ENCODE data around the gene PRDM11. TPM values are rescaled to one million over a fixed set of nuclear protein-coding genes. Genes with fewer than 3 reads are reported as not detected.
"Not testable (repeated sequence)": the region's sequence is repeated elsewhere in the genome, so short reads cannot be mapped to it uniquely, and the experiment has no call there.

The PRDM11 gene
- total and polyA plus RNA-seq, 2 experiments from 2014 or later: 0.24 to 3.7 TPM

GRCh38 chr11:45246241-45246640 lies 99.8 kb downstream of the PRDM11 start:
- TF ChIP-seq EZH2phosphoT487 (IDR thresholded peaks at IDR 0.05; ENCODE audit: insufficient read depth, low read depth): no peak
- no peak for TF ChIP-seq EZH2 (IDR thresholded peaks at IDR 0.05; ENCODE audit: insufficient read depth, poor library complexity, severe bottlenecking)
- Histone ChIP-seq H3K4me1 (ENCODE audit: insufficient read depth) (no peaks in the 10 kb centered on the region), H3K9me3 (ENCODE audit: low read depth) (no peaks in the 10 kb centered on the region), H3K4me2 (ENCODE audit: unreplicated experiment) (no peak overlapping the region), H3K27ac (no peak overlapping the region), H2AFZ (no peak overlapping the region), H3K9ac (no peak overlapping the region), H3K27me3 (replicated peaks; ENCODE audit: insufficient read depth) (peaks cover 43% of the 10 kb centered on the region), H3F3A (ENCODE audit: insufficient read depth) (no peaks in the 10 kb centered on the region), H4K20me1 (ENCODE audit: insufficient read depth) (no peaks in the 10 kb centered on the region), H3K9me2 (ENCODE audit: insufficient read depth) (no peaks in the 10 kb centered on the region), H3K4me3 (no peak overlapping the region), H3K79me2 (ENCODE audit: insufficient read depth) (no peaks in the 10 kb centered on the region), H3K36me3 (ENCODE audit: low read depth) (no peaks in the 10 kb centered on the region)
- 63 to 69% methylated on average over 8 of the region's 8 CpGs for WGBS, 2 experiments (ENCODE audit: low coverage in 1 of 2, low lambda C conversion rate in 2 of 2, missing lambda C conversion rate in 2 of 2)
- in situ Hi-C loops (cut with MboI): no loop called here
- no peak for DNase-seq

GRCh38 chr11:45247433-45247832 lies 101.0 kb downstream of the PRDM11 start:
- Histone ChIP-seq H3K4me1 (ENCODE audit: insufficient read depth) (no peaks in the 10 kb centered on the region), H3F3A (ENCODE audit: insufficient read depth) (no peaks in the 10 kb centered on the region), H3K9ac (no peak overlapping the region), H3K79me2 (ENCODE audit: insufficient read depth) (no peaks in the 10 kb centered on the region), H3K4me2 (ENCODE audit: unreplicated experiment) (no peak overlapping the region), H3K27ac (no peak overlapping the region), H3K36me3 (ENCODE audit: low read depth) (no peaks in the 10 kb centered on the region), H3K9me2 (ENCODE audit: insufficient read depth) (no peaks in the 10 kb centered on the region), H3K4me3 (no peak overlapping the region), H4K20me1 (ENCODE audit: insufficient read depth) (no peaks in the 10 kb centered on the region), H3K27me3 (replicated peaks; ENCODE audit: insufficient read depth) (peaks cover 45% of the 10 kb centered on the region), H2AFZ (no peak overlapping the region), H3K9me3 (ENCODE audit: low read depth) (no peaks in the 10 kb centered on the region)
- TF ChIP-seq EZH2phosphoT487 (IDR thresholded peaks at IDR 0.05; ENCODE audit: insufficient read depth, low read depth): no peak
- TF ChIP-seq EZH2 (IDR thresholded peaks at IDR 0.05; ENCODE audit: insufficient read depth, poor library complexity, severe bottlenecking): no peak
- peak; percentile 18 for DNase-seq
- 0 to 2% methylated on average over 2 of the region's 2 CpGs for WGBS, 2 experiments (ENCODE audit: low coverage in 1 of 2, low lambda C conversion rate in 2 of 2, missing lambda C conversion rate in 2 of 2)
- in situ Hi-C loops (cut with MboI): no loop called here

- Histone ChIP-seq H3K9me3 (ENCODE audit: low read depth) (no peaks in the 10 kb centered on the region), H3K9ac (no peak overlapping the region), H3F3A (ENCODE audit: insufficient read depth) (no peaks in the 10 kb centered on the region), H3K27ac (no peak overlapping the region), H3K4me1 (ENCODE audit: insufficient read depth) (no peaks in the 10 kb centered on the region), H2AFZ (no peak overlapping the region), H3K79me2 (ENCODE audit: insufficient read depth) (no peaks in the 10 kb centered on the region), H3K9me2 (ENCODE audit: insufficient read depth) (no peaks in the 10 kb centered on the region), H4K20me1 (ENCODE audit: insufficient read depth) (no peaks in the 10 kb centered on the region), H3K4me3 (no peak overlapping the region), H3K36me3 (ENCODE audit: low read depth) (no peaks in the 10 kb centered on the region), H3K4me2 (ENCODE audit: unreplicated experiment) (no peak overlapping the region), H3K27me3 (replicated peaks; ENCODE audit: insufficient read depth) (peaks cover 42% of the 10 kb centered on the region)
- no peak for TF ChIP-seq EZH2 (IDR thresholded peaks at IDR 0.05; ENCODE audit: insufficient read depth, poor library complexity, severe bottlenecking)
- no peak for TF ChIP-seq EZH2phosphoT487 (IDR thresholded peaks at IDR 0.05; ENCODE audit: insufficient read depth, low read depth)
- 78 to 82% methylated on average over 2 of the region's 2 CpGs for WGBS, 2 experiments (ENCODE audit: low coverage in 1 of 2, low lambda C conversion rate in 2 of 2, missing lambda C conversion rate in 2 of 2)
- no peak for DNase-seq
- in situ Hi-C loops (cut with MboI): no loop called here
Observed at GRCh38 chr11:45248501-45249011, 102.1 kb downstream of the PRDM11 start.

GRCh38 chr11:45249372-45249771 lies 102.9 kb downstream of the PRDM11 start:
- H3K79me2 ChIP-seq (ENCODE audit: insufficient read depth); DNase-seq; H3K27ac ChIP-seq; H3K4me3 ChIP-seq; H4K20me1 ChIP-seq (ENCODE audit: insufficient read depth); H2AFZ ChIP-seq; H3F3A ChIP-seq (ENCODE audit: insufficient read depth); in situ Hi-C loops (cut with MboI); H3K9ac ChIP-seq; H3K36me3 ChIP-seq (ENCODE audit: low read depth); H3K9me2 ChIP-seq (ENCODE audit: insufficient read depth); H3K9me3 ChIP-seq (ENCODE audit: low read depth); H3K4me2 ChIP-seq (ENCODE audit: unreplicated experiment); H3K4me1 ChIP-seq (ENCODE audit: insufficient read depth): not testable (repeated sequence)
- WGBS, 2 experiments (ENCODE audit: low coverage in 1 of 2, low lambda C conversion rate in 2 of 2, missing lambda C conversion rate in 2 of 2): 0 to 3% methylated on average over 1 of the region's 1 CpG
- peaks cover 42% of the 10 kb centered on the region for H3K27me3 ChIP-seq (replicated peaks; ENCODE audit: insufficient read depth)
